Spleen (tissue), 11 donors: ENCODE data around the gene MASP1. TPM values are rescaled to one million over a fixed set of nuclear protein-coding genes. Genes with fewer than 3 reads are reported as not detected.

Experiments
- DNase-seq: peaks from one replicate; pipeline ENCODE4 v3.0.0-alpha.2; 2020
- H3K27ac ChIP-seq, 8 donors: fragments of 200-600 bp; sonication (generic) in 7 of 8; 1 replicate in 4 of 8; 2 replicates in 4 of 8; pipeline versions ENCODE4 v1.5.0 to v1.8.0; 2016 to 2021; ENCODE audit warnings: inconsistent platforms in 4 of 8, mild to moderate bottlenecking in 4 of 8, moderate library complexity in 1 of 8
- H3K27me3 ChIP-seq, 7 donors: fragments of 200-600 bp; sonication (generic) in 6 of 7; replicated peaks in 1 of 7; 1 replicate in 4 of 7; 2 replicates in 3 of 7; pipeline versions ENCODE4 v1.5.0 to v1.8.0; 2016 to 2021; ENCODE audit warnings: inconsistent platforms in 3 of 7, mild to moderate bottlenecking in 1 of 7
- H3K36me3 ChIP-seq, 6 donors: fragments of 200-600 bp; sonication (generic) in 5 of 6; 1 replicate in 4 of 6; 2 replicates in 2 of 6; pipeline versions ENCODE4 v1.5.0 to v1.8.0; 2016 to 2021; ENCODE audit warnings: inconsistent platforms in 2 of 6
- H3K4me1 ChIP-seq, 6 donors: fragments of 200-600 bp; sonication (generic) in 5 of 6; 1 replicate in 3 of 6; 2 replicates in 3 of 6; pipeline versions ENCODE4 v1.5.0 to v1.8.0; 2016 to 2021; ENCODE audit warnings: inconsistent platforms in 3 of 6
- H3K4me3 ChIP-seq, 8 donors: fragments of 200-600 bp; sonication (generic) in 7 of 8; 1 replicate in 4 of 8; 2 replicates in 4 of 8; pipeline versions ENCODE4 v1.5.0 to v1.8.0; 2016 to 2021; ENCODE audit warnings: inconsistent platforms in 4 of 8, mild to moderate bottlenecking in 4 of 8, moderate library complexity in 2 of 8
- H3K9me3 ChIP-seq, 8 donors: fragments of 200-600 bp; sonication (generic) in 7 of 8; 1 replicate in 4 of 8; 2 replicates in 4 of 8; pipeline versions ENCODE4 v1.5.0 to v1.8.0; 2016 to 2021; ENCODE audit warnings: inconsistent platforms in 4 of 8
- CTCF ChIP-seq, 11 experiments: fragments of 200-600 bp in 7 of 11; fragments of 450-650 bp in 4 of 11; sonication (generic) in 4 of 11; IDR thresholded peaks in 8 of 11; conservative IDR thresholded peaks in 3 of 11; 1 replicate in 7 of 11; 2 replicates in 4 of 11; pipeline versions ENCODE4 v1.4.0 to v1.8.0; 2016 to 2021; ENCODE audit warnings: antibody characterized with exemption in 11 of 11, inconsistent platforms in 4 of 11, mild to moderate bottlenecking in 1 of 11
- POLR2A ChIP-seq, 3 donors: fragments of 450-650 bp; IDR thresholded peaks; one replicate each; pipeline ENCODE4 v1.5.1; 2017; ENCODE audit warnings: antibody characterized with exemption in 3 of 3, mild to moderate bottlenecking in 1 of 3
- POLR2AphosphoS5 ChIP-seq, 3 donors: sonication (generic); formaldehyde crosslinking; IDR thresholded peaks; one replicate each; pipeline ENCODE4 v1.5.1; 2017; ENCODE audit warnings: antibody characterized with exemption in 3 of 3
- WGBS, 5 donors: extraction: QIAGEN DNeasy Blood & Tissue Kit in 3 of 5; methylation state at CpG; one replicate each; pipeline versions ENCODE4 v1.1.5 to v1.1.7; 2013 to 2018; 5-methylcytosine and 5-hydroxymethylcytosine counted together
- intact Hi-C: fragments of 100-400 bp; cut with DNase I; formaldehyde crosslinking; loops from one replicate; pipeline ENCODE4 v1.15.0; 2023; ENCODE audit warnings: low total_unique reads
- polyA plus RNA-seq, 3 donors: library from polyadenylated mRNA; stranded (reverse); fragments of 200-250 nt; gene quantifications; one replicate each; pipeline ENCODE4 v1.2.1, GENCODE V29; 2013
- total RNA-seq, 7 donors: library from RNA; depleted of rRNA in 3 of 7; stranded (reverse); fragments of >200 nt in 3 of 7; fragmentation: NEBNext Ultra II Directional in 4 of 7; extraction: Animal tissue kit (Norgen Biotek cat#: 25700) in 4 of 7; gene quantifications; one replicate each; pipeline versions ENCODE4 v1.1.0 to v1.2.1, GENCODE V29; 2016 to 2021
- donor health status: healthy with polysubstance abuse.
- donor health status: DM: no; HTN: no; CAD: no; lungs with moderate emphysema.
- donor health status: DM: no; HTN: no; CAD: no.
- donor health status: Bipolar disorder and iron deficiency.
- donor health status: healthy.
- donor health status: DM: no; HTN: no; CAD: no.
- donor health status: DM: yes; HTN: yes; CAD: no.

The MASP1 gene
- total and polyA plus RNA-seq, 10 donors: 0.05 to 1.9 (median 0.39) TPM; not detected in 2

GRCh38 chr3:187315872-187316271 lies 24.3 kb upstream of the MASP1 start:
- no peak for TF ChIP-seq CTCF (IDR thresholded peaks at IDR 0.05 in 8 of 11, conservative IDR thresholded peaks at IDR 0.05 in 3 of 11)
- TF ChIP-seq POLR2A (IDR thresholded peaks at IDR 0.05): no peak
- no peak for TF ChIP-seq POLR2AphosphoS5 (IDR thresholded peaks at IDR 0.05)
- Histone ChIP-seq H3K27me3 (peaks cover 0 to 82% (median 5%) of the 10 kb centered on the region in 7 donors), H3K4me3 (no peak overlapping the region), H3K27ac (no peak overlapping the region), H3K36me3 (no peaks in the 10 kb centered on the region), H3K9me3 (no peaks in the 10 kb centered on the region), H3K4me1 (peaks cover 6 to 16% (median 13%) of the 10 kb centered on the region in 6 donors)
- no peak for DNase-seq
- 72 to 84% (median 77%) methylated on average over 5 of the region's 5 CpGs for WGBS, 5 donors
- intact Hi-C loops: loop anchor here (5.0 kb wide), 1 partner anchor 94 kb away; no protein-coding TSS in a partner anchor

GRCh38 chr3:187314176-187314575 lies 22.6 kb upstream of the MASP1 start:
- Histone ChIP-seq H3K9me3 (no peaks in the 10 kb centered on the region), H3K27me3 (peaks cover 0 to 66% (median 4%) of the 10 kb centered on the region in 7 donors)

GRCh38 chr3:187310954-187311470 lies 19.5 kb upstream of the MASP1 start:
- DNase-seq: no peak
- intact Hi-C loops: no loop called here
- peaks cover 0 to 37% (median 0%) of the 10 kb centered on the region in 7 donors for H3K27me3 ChIP-seq
- H3K27ac ChIP-seq: no peak overlapping the region
- 78 to 90% (median 88%) methylated on average over 2 of the region's 2 CpGs for WGBS, 5 donors
- no peaks in the 10 kb centered on the region for H3K9me3 ChIP-seq
- no peak overlapping the region for H3K4me3 ChIP-seq
- H3K36me3 ChIP-seq: no peaks in the 10 kb centered on the region
- no peak for TF ChIP-seq CTCF (IDR thresholded peaks at IDR 0.05 in 8 of 11, conservative IDR thresholded peaks at IDR 0.05 in 3 of 11)
- TF ChIP-seq POLR2AphosphoS5 (IDR thresholded peaks at IDR 0.05): no peak
- no peak for TF ChIP-seq POLR2A (IDR thresholded peaks at IDR 0.05)
- no peaks in the 10 kb centered on the region for H3K4me1 ChIP-seq

More at GRCh38 chr3:187314176-187314575, 22.6 kb upstream of the MASP1 start:
- 61 to 71% (median 67%) methylated on average over 5 of the region's 5 CpGs for WGBS, 5 donors
- TF ChIP-seq CTCF (IDR thresholded peaks at IDR 0.05 in 8 of 11, conservative IDR thresholded peaks at IDR 0.05 in 3 of 11) (no peak), POLR2AphosphoS5 (IDR thresholded peaks at IDR 0.05) (no peak), POLR2A (IDR thresholded peaks at IDR 0.05) (no peak)
- Histone ChIP-seq H3K36me3 (no peaks in the 10 kb centered on the region), H3K4me3 (no peak overlapping the region), H3K4me1 (peaks cover 3 to 8% (median 6%) of the 10 kb centered on the region in 6 donors), H3K27ac (no peak overlapping the region)
- intact Hi-C loops: no loop called here
- DNase-seq: no peak

- H3K27ac ChIP-seq: no peak overlapping the region
- no peaks in the 10 kb centered on the region for H3K9me3 ChIP-seq
- no peak overlapping the region for H3K4me3 ChIP-seq
- H3K4me1 ChIP-seq: no peaks in the 10 kb centered on the region
- DNase-seq: no peak
- peaks cover 0 to 36% (median 0%) of the 10 kb centered on the region in 7 donors for H3K27me3 ChIP-seq
- TF ChIP-seq CTCF (IDR thresholded peaks at IDR 0.05 in 8 of 11, conservative IDR thresholded peaks at IDR 0.05 in 3 of 11) (no peak), POLR2AphosphoS5 (IDR thresholded peaks at IDR 0.05) (no peak), POLR2A (IDR thresholded peaks at IDR 0.05) (no peak)
- intact Hi-C loops: no loop called here
- H3K36me3 ChIP-seq: no peaks in the 10 kb centered on the region
Measured at GRCh38 chr3:187310226-187310625, 18.7 kb upstream of the MASP1 start.
